AML-193 (cell line): ENCODE data around the gene F8.
"Not testable (repeated sequence)": the region's sequence is repeated elsewhere in the genome, so short reads cannot be mapped to it uniquely, and the experiment has no call there.

ENCODE experiments used
- DNase-seq, 2 experiments: peaks; one replicate each; lab custom pipeline; 2025; lab: John Stamatoyannopoulos, UW

The F8 gene

DNA sequence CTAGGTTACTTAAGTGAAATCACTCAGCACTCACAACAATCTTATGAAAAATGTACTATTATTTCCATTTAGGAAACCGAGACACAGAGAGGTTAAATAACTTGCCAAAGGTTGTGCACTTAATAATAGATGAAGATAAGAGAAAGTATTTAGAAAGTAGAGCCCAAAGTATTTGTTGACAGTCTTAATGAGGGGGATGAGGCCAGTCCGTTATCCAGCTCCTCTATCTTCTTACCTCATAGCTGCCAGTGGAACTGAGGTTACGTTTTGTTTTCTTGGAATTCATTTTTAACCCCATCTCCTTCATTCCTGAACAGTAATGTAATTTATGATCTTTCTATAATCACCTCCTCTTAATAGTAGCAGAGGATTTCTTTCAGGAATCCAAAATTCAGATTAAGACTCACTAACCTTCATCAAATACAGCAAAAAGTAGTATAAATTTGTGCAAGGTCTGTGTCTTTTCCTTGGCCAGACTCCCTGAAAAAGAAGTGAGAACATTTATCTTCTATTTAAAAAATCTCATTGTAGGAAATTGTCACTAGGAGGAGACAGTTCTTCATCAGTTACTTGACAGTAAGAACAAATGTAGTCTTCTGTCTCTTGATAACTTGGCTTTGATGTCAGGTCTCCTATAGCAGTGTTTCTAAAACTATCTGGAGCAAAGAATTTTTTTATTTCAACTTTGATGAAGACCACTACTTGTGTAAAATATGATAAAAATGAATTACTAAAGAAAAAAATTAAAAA is 35.5 kb downstream of the F8 start:
- DNase-seq, result peak in 1 of 2 experiments; percentile 4

DNA sequence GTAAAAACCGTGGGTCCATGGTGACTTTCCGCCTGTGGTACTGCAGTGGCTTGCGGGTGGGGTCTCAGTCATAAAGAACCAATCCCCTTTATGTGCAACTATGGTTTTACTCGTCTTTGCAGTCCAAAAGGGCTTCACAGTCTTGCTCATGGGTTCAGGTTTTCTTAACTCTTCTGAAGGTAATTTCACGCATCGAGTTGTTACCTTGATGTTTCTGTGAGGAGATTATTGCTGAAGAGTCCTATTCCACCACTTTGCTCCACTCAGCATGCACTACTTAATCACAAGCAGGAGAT is 41.5 kb downstream of the F8 start:
- DNase-seq, result no peak

DNA sequence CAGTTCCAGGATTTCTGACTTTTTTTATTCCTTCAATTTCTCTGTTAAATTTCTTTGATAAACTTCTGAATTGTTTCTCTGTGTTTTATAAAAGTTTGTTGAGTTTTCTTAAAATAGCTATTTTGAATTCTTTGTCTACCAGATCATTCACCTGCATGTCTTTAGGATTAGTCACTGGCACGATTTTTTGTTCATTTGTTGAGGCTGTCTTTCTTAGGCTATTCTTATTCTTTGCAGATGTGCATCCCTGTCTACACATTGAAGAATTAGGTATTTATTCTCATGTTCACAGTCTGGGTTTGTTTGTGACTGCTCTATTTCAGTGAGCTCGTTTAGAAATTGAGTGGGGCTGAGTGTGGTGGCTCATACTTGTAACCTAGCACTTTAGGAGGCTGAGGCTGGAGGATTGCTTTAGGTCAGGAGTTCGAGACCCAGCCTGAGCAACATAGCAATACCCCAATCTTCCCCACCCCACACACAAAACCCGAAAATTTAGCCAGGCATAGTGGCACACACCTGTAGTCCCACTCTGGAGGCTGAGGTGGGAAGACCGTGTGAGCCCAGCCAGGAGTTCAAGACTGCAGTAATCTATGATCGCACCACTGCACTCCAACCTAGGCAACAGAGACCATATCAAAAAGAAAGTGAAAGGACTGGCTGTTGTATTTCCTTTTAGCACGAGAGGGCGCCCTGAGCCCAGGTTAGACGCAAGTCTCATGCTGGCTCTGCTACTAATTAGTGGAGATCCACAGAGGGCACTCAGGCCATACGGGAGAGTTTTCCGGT is 42.0 kb downstream of the F8 start:
- peak; percentile 55 to 59 for DNase-seq

GRCh38 chrX:154979629-154980028 is 42.9 kb downstream of the F8 start:
- DNase-seq, result peak; percentile 38 to 57

DNA sequence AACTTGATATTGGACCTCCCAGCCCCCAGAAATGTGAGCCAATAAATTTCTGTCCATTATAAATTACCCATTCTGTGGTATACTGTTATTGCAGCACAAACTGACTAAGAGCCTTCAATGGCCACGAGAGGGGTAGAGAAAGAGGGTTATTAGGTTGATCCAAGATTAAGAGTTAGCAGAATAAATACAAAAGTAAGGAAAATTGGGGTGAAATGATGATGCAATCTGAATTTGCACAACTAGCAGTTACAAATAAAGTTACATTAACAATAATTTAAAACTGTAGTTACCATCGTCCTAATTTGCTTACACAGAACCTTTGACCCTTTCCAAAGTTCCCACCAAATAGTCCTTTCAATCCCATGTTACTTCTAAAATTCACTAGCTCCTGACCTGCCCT is 54.2 kb downstream of the F8 start:
- no peak for DNase-seq

GRCh38 chrX:154967603-154968002 is 54.9 kb downstream of the F8 start:
- DNase-seq, result no peak

DNA sequence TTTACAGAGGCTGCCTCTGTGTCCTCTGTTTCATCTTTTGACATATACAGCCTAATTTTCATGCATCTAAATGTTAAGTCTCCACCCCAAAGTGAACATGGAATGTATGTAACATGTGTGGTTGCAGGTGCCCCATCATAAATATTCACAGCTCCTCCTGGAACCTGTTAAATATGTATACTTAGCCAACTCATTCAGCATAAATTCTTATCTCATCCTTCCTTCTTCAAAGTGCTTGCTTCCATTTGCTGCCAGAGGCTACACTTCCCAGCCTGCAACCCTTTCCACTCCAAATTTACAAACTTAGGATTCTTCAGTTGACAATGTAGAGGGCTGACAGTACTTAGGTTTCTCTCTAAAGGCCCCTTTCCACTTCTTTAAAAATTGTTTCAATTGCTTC is 60.6 kb downstream of the F8 start:
- no peak for DNase-seq

- DNase-seq, result not testable (repeated sequence)
Observed at GRCh38 chrX:154955799-154956198, 66.7 kb downstream of the F8 start.

DNA sequence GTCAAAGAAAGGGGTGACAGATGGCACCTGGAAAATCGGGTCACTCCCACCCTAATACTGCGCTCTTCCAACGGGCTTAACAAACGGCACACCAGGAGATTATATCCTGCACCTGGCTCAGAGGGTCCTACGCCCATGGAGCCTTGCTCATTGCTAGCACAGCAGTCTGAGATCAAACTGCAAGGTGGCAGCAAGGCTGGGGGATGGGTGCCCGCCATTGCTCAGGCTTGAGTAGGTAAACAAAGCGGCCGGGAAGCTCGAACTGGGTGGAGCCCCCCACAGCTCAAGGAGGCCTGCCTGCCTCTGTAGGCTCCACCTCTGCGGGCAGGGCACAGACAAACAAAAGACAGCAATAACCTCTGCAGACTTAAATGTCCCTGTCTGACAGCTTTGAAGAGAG is 83.3 kb downstream of the F8 start:
- not testable (repeated sequence) for DNase-seq

DNA sequence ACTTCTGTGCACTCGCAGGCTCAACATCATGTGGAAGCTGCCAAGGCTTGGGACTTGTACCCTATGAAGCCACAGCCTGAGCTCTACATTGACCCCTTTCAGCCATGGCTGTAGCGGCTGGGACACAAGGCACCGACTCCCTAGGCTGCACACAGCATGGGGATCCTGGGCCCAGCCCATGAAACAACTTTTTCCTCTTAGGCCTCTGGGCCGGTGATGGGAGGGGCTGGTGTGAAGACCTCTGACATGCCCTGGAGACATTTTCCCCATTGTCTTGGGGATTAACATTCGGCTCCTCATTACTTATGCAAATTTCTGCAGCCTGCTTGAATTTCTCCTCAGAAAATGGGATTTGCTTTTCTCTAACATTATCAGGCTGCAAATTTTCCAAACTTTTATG is 97.8 kb downstream of the F8 start:
- not testable (repeated sequence) for DNase-seq

DNA sequence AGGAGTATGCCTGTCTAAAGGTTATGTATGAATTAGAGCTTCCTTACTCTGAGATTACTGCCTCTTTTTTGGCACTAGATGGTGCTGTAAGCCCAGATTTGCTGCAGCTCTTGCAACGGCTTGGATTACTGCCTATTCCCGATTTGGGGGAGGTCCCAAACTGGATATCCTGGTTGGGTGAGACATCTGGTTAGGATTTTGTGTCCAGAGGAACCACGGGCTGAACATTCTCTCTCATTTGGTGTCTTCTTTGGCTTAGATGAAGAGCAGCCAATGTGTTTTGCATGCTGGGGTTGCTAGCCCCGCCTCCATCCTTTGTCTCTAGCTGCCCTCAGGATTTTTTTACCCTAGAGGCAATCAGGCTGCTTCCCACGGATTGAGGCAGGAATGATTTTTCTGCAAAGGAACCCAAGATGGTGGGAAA is 104.5 kb downstream of the F8 start:
- DNase-seq, result peak; percentile 27 to 38

DNA sequence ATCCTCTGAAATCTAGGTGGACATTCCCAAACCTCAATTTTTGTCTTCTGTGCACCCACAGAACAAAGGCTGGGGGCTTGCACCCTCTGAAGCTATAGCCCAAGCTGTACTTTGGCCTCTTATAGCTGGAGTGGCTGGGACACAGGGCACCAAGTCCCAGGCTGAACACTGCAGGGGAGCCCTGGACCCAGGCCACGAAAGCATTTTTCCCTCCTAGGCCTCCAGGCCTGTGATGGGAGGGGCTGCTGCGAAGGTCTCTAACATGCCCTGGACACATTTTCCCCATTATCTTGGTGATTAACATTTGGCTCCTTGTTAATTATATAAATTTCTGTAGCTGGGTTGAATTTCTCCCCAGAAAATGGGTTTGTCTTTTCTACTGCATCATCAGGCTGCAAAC is 108.5 kb downstream of the F8 start:
- no peak for DNase-seq

DNA sequence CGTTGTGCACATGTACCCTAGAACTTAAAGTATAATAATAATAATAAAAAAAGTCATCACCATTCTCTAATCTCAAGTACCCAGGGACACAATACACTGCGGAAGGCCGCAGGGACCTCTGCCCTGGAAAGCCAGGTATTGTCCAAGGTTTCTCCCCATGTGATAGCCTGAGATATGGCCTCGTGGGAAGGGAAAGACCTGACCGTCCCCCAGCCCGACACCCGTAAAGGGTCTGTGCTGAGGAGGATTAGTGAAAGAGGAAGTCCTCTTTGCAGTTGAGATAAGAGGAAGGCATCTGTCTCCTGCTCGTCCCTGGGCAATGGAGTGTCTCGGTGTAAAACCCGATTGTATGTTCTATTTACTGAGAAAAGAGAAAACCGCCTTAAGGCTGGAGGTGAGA is 112.0 kb downstream of the F8 start:
- DNase-seq, result not testable (repeated sequence)

DNA sequence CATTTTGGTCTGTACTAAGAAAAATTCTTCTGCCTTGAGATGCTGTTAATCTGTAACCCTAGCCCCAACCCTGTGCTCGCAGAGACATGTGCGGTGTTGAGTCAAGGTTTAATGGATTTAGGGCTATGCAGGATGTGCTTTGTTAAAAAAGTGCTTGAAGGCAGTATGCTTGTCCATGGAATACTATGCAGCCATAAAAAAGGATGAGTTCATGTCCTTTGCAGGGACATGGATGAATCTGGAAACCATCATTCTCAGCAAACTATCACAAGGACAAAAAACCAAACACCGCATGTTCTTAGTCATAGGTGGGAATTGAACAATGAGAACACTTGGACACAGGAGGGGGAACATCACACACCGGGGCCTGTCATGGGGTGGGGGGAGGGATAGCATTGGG is 112.5 kb downstream of the F8 start:
- DNase-seq, result not testable (repeated sequence)

- DNase-seq, result no peak
Observed at GRCh38 chrX:154908821-154909220, 113.7 kb downstream of the F8 start.

DNA sequence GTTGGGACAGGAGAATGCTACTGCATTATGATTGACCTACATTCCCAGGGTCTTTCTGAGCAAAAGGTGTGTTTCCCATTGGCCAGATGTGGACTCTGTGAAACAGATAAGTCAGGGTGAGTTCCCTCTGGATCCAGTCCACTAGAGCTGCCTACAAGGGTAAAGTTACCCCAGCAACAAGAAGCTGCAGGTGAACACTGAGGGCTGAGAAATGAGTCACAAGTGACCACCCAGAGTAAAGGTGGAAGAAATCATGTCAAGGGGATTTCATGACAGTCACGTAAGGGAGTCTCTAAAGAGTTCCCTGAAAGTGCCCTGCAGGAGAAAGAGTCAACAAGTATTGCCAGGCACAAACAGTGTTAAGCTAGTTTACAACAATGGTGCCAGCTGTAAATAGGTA is 120.1 kb downstream of the F8 start:
- no peak for DNase-seq

DNA sequence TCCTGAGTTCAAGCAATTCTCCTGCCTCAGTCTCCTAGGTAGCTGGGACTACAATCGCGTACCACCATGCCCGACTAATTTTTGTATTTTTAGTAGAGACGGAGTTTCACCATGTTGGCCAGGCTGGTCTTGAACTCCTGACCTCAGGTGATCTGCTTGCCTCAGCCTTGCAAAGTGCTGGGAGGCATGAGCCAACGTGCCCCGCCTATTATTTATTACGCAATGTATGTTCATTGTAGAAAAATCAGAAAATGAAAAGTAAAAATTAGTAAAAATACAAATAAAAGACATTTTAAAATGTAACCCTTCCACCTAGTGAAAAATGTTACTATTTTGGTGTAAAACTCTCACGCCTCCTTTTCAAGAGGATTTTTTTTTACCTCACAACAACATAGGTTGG is 122.2 kb downstream of the F8 start:
- no peak for DNase-seq

DNA sequence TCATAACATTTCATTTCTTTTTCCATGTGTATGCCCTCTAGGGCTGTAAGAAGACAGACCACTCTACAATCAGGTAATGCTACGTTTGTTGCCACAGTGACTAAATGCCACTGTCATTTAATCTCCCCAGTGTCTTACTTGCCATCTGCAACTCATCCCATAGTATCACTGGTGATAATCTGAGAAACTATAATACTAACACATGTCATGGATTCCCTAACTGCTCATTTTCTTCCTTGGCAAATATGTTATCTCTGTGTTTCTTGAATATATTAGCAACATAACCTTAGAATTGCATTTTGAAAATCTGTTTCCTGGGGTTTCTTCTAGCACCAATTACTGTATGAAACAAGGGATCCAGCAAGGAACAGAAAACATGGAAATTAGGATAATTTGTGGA is 130.2 kb downstream of the F8 start:
- DNase-seq, result no peak

DNA sequence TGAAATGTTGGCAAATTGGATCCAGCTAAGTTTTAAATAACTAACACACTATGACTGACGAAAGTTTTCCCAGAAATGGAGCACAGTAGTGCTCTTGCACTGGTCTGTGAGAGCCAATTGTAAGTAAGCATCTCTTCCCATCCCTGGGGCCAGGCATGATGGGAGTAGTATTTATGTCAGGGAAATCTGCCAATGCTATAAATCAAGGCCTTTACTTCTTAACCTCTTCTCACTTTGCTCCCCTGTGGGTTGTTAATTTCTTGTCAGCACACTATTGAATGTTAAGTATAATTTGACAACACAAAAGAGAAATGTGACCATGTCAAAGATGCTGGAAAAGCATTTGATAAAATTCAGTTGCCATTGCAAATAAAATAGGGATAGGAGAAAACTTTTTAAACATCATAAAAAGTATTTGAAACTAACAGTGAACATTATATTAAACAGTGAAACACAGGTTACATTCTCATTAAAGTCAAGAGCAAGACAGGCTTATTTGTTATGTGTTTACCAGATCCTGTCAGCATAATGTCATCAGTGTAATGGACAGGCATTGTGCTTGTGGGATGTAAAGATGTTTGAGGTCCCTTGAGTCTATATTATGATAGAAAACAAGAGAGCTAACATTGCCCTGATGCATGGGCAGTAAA is 131.4 kb downstream of the F8 start:
- DNase-seq, result no peak

- DNase-seq, result not testable (repeated sequence)
Observed at GRCh38 chrX:154886789-154887221, 135.7 kb downstream of the F8 start.

GRCh38 chrX:154886069-154886788 is 136.3 kb downstream of the F8 start, which contains the start of gene F8A1:
Gene F8A1, plus strand, starts transcription at chrX:154886355. Its CDS starts 20 bp downstream, at chrX:154886375.
- not testable (repeated sequence) for DNase-seq

DNA sequence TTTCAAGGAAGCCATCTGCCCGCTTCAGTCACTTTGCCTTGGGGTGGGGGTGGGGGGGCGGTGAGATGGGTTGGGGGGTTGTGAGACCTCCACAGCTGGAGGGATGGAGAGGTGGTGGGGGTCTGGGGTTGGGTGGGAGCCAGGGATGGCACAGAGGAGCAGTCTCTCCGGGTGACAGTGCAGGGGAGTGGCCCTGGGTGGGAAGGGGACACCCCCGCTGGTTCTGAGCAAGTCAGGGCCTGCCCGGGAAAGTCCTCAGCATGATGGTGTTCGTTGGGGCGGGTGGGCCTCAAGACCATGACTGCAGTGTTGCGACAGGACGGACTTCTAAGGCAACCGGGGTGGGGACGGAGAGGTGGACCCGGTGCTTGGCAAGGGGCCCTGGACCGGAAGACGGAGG is 137.0 kb downstream of the F8 start:
- DNase-seq, result not testable (repeated sequence)
